IMR-90 (cell line): Measurements from ENCODE around the gene CASZ1. TPM values are rescaled to one million over a fixed set of nuclear protein-coding genes. Genes with fewer than 3 reads are reported as not detected.

ENCODE experiments used
- ATAC-seq: fragments of 200-7000 bp; cut with Tn5 transposase; 2 replicates; pipeline ENCODE4 v1.9.1; 2020; ENCODE audit warnings: low read depth, mild to moderate bottlenecking, moderate library complexity
- BruUV-seq: library from RNA; stranded (reverse); fragments of 400-500 nt; replicated peaks from 2 replicates; lab custom pipeline; 2021; lab: Mats Ljungman, UMichigan
- CTCF ChIA-PET: fragments of 300-600 bp; formaldehyde crosslinking; extraction: SDS; loops from one replicate; lab custom pipeline; 2021; ENCODE audit warnings: antibody characterized with exemption; lab: Yijun Ruan, JAX
- POLR2A ChIA-PET: fragments of 300-600 bp; sonication (Branson Sonifier 250); formaldehyde crosslinking; loops from one replicate; lab custom pipeline; 2022; ENCODE audit warnings: antibody characterized with exemption; ENCODE audit not compliant: unreplicated experiment; lab: Charles Lee
- DNase-seq: peaks from one replicate; pipeline ENCODE4 v3.0.0; 2013
- H2AFZ ChIP-seq: replicated peaks from 2 replicates; pipeline ENCODE3; 2013; ENCODE audit warnings: low read length, mild to moderate bottlenecking; ENCODE audit not compliant: poor library complexity
- H2AK5ac ChIP-seq: 2 replicates; pipeline ENCODE4 v1.6.1; 2013; ENCODE audit warnings: low read depth, low read length, inconsistent platforms
- H2AK9ac ChIP-seq: replicated peaks from 2 replicates; pipeline ENCODE3; 2013; ENCODE audit warnings: mild to moderate bottlenecking, low read depth, low read length, moderate library complexity; ENCODE audit not compliant: poor library complexity
- H2BK120ac ChIP-seq: 2 replicates; pipeline ENCODE4 v1.6.1; 2013; ENCODE audit warnings: low read depth, low read length, inconsistent platforms
- H2BK15ac ChIP-seq: 3 replicates; pipeline ENCODE4 v1.6.1; 2013; ENCODE audit warnings: low read depth, low read length, inconsistent platforms
- H2BK20ac ChIP-seq: 2 replicates; pipeline ENCODE4 v1.6.1; 2013; ENCODE audit warnings: low read depth, mild to moderate bottlenecking, inconsistent platforms, low read length, moderate library complexity
- H2BK5ac ChIP-seq: 2 replicates; pipeline ENCODE4 v1.6.1; 2013; ENCODE audit warnings: mild to moderate bottlenecking, low read depth, low read length, inconsistent platforms; ENCODE audit not compliant: poor library complexity, severe bottlenecking
- H3K14ac ChIP-seq: replicated peaks from 2 replicates; pipeline ENCODE4 v1.6.1; 2013; ENCODE audit warnings: low read depth, low read length, inconsistent platforms
- H3K18ac ChIP-seq: 2 replicates; pipeline ENCODE4 v1.6.1; 2013; ENCODE audit warnings: low read depth, low read length, control low read depth
- H3K23ac ChIP-seq: 2 replicates; pipeline ENCODE4 v1.6.1; 2013; ENCODE audit warnings: low read depth, low read length, inconsistent platforms
- H3K27ac ChIP-seq: 2 replicates; pipeline ENCODE4 v1.5.1; 2013; ENCODE audit warnings: mild to moderate bottlenecking, control low read depth, low read length; ENCODE audit not compliant: insufficient read depth
- H3K27me3 ChIP-seq: 2 replicates; pipeline ENCODE4 v1.6.1; 2013; ENCODE audit warnings: low read length; ENCODE audit not compliant: control insufficient read depth, insufficient read depth
- H3K36me3 ChIP-seq: 2 replicates; pipeline ENCODE4 v1.6.1; 2013; ENCODE audit warnings: low read length, mixed read lengths; ENCODE audit not compliant: control insufficient read depth, insufficient read depth
- H3K4ac ChIP-seq: 2 replicates; pipeline ENCODE4 v1.6.1; 2013; ENCODE audit warnings: low read depth, low read length, inconsistent platforms
- H3K4me1 ChIP-seq: 2 replicates; pipeline ENCODE4 v1.6.1; 2013; ENCODE audit warnings: low read length, mixed read lengths; ENCODE audit not compliant: control insufficient read depth, insufficient read depth
- H3K4me2 ChIP-seq: 2 replicates; pipeline ENCODE4 v1.6.1; 2013; ENCODE audit warnings: low read depth, mild to moderate bottlenecking, control low read depth, low read length, moderate library complexity
- H3K4me3 ChIP-seq: 2 replicates; pipeline ENCODE4 v1.5.1; 2013; ENCODE audit warnings: low read depth, mild to moderate bottlenecking, control low read depth, low read length, moderate library complexity; ENCODE audit not compliant: insufficient read depth
- H3K56ac ChIP-seq: 2 replicates; pipeline ENCODE4 v1.6.1; 2013; ENCODE audit warnings: low read length, inconsistent platforms; ENCODE audit not compliant: insufficient read depth; ENCODE audit errors: extremely low read depth
- H3K79me1 ChIP-seq, 2 experiments: 2 replicates each; pipeline ENCODE4 v1.6.1; 2013; ENCODE audit warnings: low read length in 2 of 2, inconsistent platforms in 1 of 2, low read depth in 1 of 2
- H3K9ac ChIP-seq: 2 replicates; pipeline ENCODE4 v1.6.1; 2013; ENCODE audit warnings: low read depth, low read length, control low read depth
- H3K9me1 ChIP-seq: 2 replicates; pipeline ENCODE4 v1.6.1; 2013; ENCODE audit warnings: low read length, inconsistent platforms; ENCODE audit not compliant: insufficient read depth
- H3K9me3 ChIP-seq: 2 replicates; pipeline ENCODE4 v1.6.1; 2013; ENCODE audit warnings: low read length; ENCODE audit not compliant: control insufficient read depth, insufficient read depth
- H4K20me1 ChIP-seq: 2 replicates; pipeline ENCODE4 v1.6.1; 2013; ENCODE audit warnings: low read length, inconsistent platforms; ENCODE audit not compliant: insufficient read depth
- H4K5ac ChIP-seq: 2 replicates; pipeline ENCODE4 v1.6.1; 2013; ENCODE audit warnings: mild to moderate bottlenecking, low read depth, low read length, control low read depth
- H4K8ac ChIP-seq, 2 experiments: 2 replicates each; pipeline ENCODE4 v1.6.1; 2013; ENCODE audit warnings: low read depth in 2 of 2, low read length in 2 of 2, control low read depth in 1 of 2, inconsistent platforms in 1 of 2
- H4K91ac ChIP-seq: 2 replicates; pipeline ENCODE4 v1.6.1; 2013; ENCODE audit warnings: low read depth, low read length, inconsistent platforms; ENCODE audit not compliant: insufficient read depth
- CHD1 ChIP-seq: IDR thresholded peaks from 2 replicates; pipeline ENCODE4 v1.6.1; 2012; ENCODE audit warnings: low read depth, low read length, improper control_type of control experiment
- ELK1 ChIP-seq: fragments of 150-350 bp; IDR thresholded peaks from 2 replicates; pipeline ENCODE4 v1.6.1; 2016; ENCODE audit warnings: low read depth, mild to moderate bottlenecking, low read length, moderate library complexity, borderline replicate concordance
- WGBS, 2 experiments: methylation state at CpG; one replicate each; pipeline versions ENCODE4 v1.1.5 to v1.1.7; 2013; ENCODE audit warnings: missing lambda C conversion rate in 2 of 2; ENCODE audit not compliant: insufficient read length in 1 of 2; ENCODE audit errors: extremely low coverage in 2 of 2; 5-methylcytosine and 5-hydroxymethylcytosine counted together
- dilution Hi-C: fragments of 300-500 bp; cut with HindIII; formaldehyde crosslinking; loops from one replicate; pipeline ENCODE4 v1.14.3; 2018; ENCODE audit warnings: low sequenced_read_pairs; ENCODE audit not compliant: unreplicated experiment
- in situ Hi-C: fragments of 300-500 bp; cut with MboI; formaldehyde crosslinking; loops from 3 replicates; pipeline ENCODE4 v1.14.3; 2019; ENCODE audit warnings: low sequenced_read_pairs, inconsistent platforms, mixed read lengths
- intact Hi-C: fragments of 100-400 bp; cut with micrococcal nuclease; formaldehyde crosslinking; loops from 2 replicates; pipeline ENCODE4 v1.10.0; 2022
- polyA plus RNA-seq, 3 experiments: library from polyadenylated mRNA; depleted of rRNA; stranded (reverse); fragments of >200 nt; gene quantifications; 2 replicates each; pipeline ENCODE4 v1.2.3, GENCODE V29; 2012; ENCODE audit warnings: low replicate concordance in 1 of 3
- total RNA-seq: library from RNA; depleted of rRNA; stranded (reverse); fragments of >200 nt; gene quantifications from 2 replicates; pipeline ENCODE4 v1.2.3, GENCODE V29; 2012

CASZ1 gene
- total and polyA plus RNA-seq, 2 of the 4 experiments (the other 2 are of a cell fraction), result 0.18 to 0.24 TPM

- BruUV-seq, result no TSS peak
- Histone ChIP-seq H2BK15ac (no peak overlapping the region), H3K14ac (no peak overlapping the region), H3K56ac (no peak overlapping the region), H3K79me1 (no peaks in the 10 kb centered on the region), H2BK120ac (no peak overlapping the region), H2BK5ac (no peak overlapping the region), H3K9me3 (no peaks in the 10 kb centered on the region), H4K20me1 (no peaks in the 10 kb centered on the region), H2AK5ac (no peak overlapping the region), H4K91ac (no peak overlapping the region), H2AK9ac (no peak overlapping the region), H3K9ac (no peak overlapping the region), H4K5ac (no peak overlapping the region), H3K4me3 (no peak overlapping the region), H3K4ac (no peak overlapping the region), H2BK20ac (no peak overlapping the region), H3K27me3 (peaks cover 48% of the 10 kb centered on the region), H3K36me3 (no peaks in the 10 kb centered on the region), H3K27ac (no peak overlapping the region), H3K4me2 (no peak overlapping the region), H3K23ac (no peak overlapping the region), H2AFZ (no peak overlapping the region), H4K8ac (no peak overlapping the region), H3K9me1 (no peaks in the 10 kb centered on the region), H3K18ac (no peak overlapping the region), H3K4me1 (no peaks in the 10 kb centered on the region)
- dilution Hi-C loops (no loop called here), intact Hi-C loops (no loop called here), in situ Hi-C loops (no loop called here)
- ATAC-seq (no peak), DNase-seq (no peak)
- WGBS, 2 experiments, result 67% methylated on average over 2 of the region's 24 CpGs; no CpG with 5 or more reads in 1 of the 2 experiments
- POLR2A ChIA-PET, result no interaction called here
- TF ChIP-seq CHD1, result no peak
- TF ChIP-seq ELK1, result no peak
- CTCF ChIA-PET, result no interaction called here
Observed at GRCh38 chr1:10734962-10735544, 61.4 kb downstream of the CASZ1 start.
